Cerebellar nuclear complex (tissue), 1 donor: ENCODE results near the gene PLXNB1.
"Not testable (repeated sequence)": the region's sequence is repeated elsewhere in the genome, so short reads cannot be mapped to it uniquely, and the experiment has no call there.

Experiments
- DNase-seq, 2 experiments: peaks; one replicate each; lab custom pipeline; 2025; lab: John Stamatoyannopoulos, UW

PLXNB1 gene

DNA sequence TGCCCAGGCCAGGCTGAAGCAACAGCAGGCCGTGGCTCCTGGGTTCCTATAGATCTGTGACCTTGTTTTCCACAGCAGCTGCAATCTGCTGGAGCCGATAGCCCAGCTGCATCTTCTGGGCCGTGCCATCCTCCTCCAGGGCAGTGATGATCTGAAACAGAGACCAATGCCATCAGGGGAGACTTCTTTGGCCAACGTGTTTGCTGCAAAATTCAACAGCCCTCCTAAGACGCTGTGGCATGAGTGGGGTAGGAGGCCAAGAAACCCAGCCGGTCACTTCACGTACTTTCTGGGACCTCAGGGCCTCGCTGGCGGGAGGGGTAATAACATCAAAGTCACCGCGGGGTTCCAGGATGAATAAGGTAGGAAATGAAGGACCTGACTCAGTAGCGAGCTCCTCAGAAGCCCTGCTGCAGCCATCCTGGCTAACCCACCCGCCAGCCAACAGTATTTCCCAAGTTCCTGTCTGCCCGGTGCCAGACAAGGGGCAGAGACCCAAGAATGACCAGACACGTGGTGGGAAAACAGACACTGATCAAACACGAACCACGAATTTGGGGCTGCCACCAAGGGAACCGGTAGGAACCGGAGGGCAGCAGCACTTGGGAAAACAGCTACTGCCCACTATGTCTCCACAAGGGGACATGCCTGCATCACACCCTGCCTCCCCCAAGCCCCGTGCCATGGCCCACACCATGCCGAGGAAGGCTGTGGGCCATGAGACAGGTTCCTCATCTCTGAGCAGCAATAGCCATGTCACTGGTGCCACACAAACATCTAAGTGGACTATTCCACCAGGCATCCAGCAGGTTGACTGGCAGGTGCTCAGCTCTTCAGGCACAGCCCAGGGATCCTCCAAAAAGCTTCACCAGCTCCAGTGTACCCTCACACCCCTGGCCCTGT, 25.2 kb downstream of the PLXNB1 start:
- no peak for DNase-seq

DNA sequence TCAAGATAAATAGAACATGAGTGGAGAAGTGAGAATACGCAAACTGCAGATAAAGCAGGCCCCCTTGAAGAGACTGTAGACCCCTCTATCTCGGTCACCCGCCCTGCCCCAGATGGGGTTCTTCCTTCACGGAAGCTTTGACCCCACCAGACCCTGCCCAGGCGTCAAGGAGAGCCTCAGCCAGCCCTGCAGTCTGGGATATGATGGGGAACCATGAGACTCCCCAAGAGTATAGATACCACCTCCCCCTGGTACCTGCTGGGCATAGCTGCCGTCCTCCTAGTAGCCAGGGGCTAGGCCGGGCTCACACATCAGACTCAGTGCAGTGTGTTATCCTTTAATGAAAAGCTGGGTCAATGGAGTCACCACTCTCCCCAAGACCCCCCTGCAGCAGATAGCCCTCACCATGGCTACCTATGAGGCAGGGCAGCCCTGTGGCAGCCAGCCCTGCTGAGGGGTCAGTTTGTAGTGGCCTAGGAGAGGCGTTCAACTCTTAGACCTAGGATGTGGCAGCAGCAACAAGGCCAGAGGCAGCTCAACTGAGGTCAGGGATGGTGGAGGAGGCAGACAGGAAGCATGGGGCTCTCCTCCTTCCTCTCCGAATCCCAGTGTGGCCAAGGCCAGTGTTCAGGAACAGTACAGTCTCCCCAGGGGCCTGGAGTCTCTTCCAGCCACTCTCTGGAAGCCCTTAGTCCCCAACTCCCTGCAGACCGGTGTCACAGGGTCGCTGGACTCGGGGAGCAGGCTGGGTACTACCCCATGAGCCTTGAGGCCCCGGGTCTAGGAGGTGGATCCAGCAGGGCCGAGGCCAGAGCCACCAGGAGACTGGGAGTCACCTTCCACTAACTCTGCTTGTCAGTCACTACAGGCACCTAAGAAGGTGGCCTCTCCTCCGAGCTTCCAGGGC, 26.1 kb downstream of the PLXNB1 start:
- no peak for DNase-seq

DNA sequence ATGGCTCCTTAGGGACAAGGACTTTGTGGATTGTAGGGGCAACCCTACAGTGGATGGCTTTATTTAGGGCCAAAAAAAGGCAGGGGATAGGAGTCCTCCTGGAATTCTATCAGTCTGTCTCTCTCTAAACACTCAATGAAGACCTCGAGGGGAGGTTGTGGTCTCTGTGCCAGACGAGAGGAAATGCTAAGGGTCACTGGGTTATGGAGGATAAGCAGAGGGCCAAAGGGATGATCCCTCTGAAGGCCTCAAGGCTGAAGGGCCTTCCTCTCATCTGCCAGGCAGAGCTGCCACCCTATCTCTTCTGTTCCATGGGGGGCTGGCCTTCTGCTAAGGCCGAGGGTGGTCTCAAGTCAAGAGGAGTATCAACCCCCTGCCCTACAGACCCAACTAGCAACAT, 27.0 kb downstream of the PLXNB1 start:
- no peak for DNase-seq

DNA sequence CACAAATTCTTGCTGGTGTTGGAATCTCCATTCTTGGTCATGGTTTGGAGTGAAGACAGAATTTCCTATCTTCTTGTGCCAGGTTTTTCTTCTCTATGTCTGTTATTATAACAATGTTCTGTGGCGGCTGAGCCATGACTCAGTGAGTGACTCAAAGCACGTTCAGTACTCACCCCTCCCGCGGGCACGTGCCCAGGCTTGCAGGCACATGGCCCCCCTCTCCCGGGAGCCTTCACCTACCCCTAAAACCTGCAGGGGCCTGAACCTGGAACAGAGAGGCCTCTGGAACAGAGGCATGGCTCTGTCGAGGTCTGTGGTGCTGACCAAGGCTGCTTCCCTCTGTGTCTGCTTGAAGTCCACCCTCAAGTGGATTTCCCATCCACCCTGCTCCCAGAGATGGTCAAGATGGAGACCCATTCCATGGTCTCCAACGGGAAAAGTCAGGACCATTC, 27.6 kb downstream of the PLXNB1 start:
- no peak for DNase-seq

DNA sequence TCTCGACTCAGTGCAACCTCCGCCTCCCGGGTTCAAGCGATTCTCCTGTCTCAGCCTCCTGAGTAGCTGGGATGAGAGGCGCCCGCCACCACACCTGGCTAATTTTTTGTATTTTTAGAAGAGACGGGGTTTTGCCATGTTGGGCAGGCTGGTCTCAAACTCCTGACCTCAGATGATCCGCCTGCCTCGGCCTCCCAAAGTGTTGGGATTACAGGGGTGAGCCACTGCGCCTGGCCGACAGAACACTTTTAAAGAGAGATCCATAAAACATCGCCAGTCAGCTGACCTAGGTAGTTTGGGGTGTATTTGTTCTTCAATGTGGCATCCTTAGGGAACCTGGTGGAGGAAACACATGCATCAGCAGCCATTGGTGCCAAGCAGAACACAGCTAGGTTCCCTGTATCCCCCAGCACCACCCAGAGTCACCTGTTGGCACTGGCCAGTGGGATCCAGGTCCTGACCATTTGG, 28.4 kb downstream of the PLXNB1 start:
- DNase-seq: not testable (repeated sequence)

DNA sequence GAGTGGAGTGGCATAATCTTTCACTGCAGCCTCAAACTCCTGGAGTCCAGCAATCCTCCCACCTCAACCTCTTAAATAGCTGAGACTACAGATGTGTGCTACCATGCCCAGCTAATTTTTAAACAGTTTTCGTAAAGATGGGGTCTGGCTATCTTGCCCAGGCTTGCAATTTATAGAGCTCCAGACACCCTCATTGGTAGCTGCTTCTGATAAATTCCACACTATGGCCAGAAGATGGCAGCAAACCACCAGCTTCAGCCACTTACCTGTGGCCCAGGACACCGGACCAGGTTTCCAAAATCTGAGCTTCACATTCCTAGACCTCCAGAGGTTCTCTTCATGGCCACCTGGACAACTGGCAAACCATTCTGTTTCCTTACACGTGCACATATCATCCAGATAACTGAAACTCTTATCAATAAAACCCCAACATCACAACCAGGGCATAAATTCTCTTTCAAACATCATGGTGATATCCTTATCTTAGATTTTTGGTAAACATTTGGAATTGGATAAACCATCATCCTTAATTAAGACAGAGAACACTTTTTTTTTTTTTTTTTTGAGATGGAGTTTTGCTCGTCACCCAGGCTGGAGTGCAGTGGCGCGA, 29.0 kb downstream of the PLXNB1 start:
- DNase-seq: peak in 1 of 2 experiments; percentile 59

DNA sequence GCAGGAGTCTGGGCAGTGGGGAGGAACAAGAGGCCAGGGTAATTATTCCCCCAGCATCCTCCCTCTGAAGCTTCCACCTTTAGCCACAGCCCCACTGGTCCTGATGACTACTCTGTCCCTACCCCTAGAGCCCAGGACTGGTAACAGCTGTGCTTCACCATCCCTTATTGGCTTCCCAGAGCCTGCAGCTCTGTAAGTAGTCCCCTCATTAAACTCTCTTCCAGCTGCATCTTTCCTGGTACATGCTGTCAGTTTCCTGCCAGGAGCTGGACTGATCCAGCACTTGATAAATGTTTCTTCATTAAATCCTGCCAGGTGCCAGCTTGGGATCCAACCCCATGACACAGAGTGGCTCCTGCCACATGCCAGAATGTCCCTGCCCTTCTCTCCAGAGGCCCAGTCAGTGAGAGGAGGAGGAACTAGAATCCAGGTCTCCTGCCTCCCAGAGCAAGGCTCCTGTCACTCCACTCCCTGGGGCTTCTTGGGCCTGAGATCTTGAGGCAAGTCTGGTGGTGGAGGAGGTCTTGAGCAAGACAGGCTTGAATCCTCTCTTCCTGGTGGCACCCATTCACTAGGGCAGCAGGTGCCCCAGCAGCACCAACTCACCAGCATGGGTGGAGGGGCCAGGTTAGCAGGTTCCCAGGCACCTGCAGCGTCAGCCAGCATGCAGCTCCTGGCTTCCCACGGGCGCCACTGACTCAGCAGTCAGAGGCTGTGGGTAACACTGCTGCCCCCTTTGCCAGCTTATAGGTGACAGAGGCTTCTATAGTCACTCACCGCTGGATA, 30.3 kb downstream of the PLXNB1 start:
- no peak for DNase-seq

DNA sequence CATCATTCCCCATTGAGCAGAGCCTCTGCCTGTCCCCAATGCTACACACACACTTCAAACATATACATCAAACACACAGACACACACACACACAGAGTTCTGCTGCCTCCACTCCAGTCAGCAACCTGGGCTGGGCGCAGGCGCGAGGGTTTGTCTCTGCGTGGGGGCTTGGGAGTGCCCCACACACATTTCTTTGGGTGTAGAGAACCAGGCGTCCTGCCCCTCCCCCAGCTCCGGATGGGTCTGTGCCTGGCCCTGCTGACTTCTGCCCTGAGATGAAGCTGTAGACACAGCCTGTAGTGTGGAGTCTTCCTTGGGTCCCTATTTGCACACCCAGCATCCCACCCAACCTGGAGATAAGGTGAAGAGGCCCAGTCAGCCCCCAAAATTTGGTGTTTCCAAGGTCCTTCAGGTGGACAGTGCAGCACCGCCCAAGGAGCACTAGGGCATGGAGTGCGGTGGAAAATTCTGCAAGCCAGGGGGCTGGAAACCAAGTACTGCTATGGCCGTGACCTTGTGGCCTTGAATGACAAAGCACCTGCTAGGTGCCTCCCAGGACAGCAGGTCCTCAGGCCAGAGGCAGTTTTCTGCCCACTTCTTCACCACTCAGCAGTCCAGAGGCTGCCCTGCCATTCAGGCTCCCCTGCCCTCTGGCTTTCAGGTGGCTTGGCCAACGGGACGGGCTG, 31.0 kb downstream of the PLXNB1 start:
- no peak for DNase-seq

DNA sequence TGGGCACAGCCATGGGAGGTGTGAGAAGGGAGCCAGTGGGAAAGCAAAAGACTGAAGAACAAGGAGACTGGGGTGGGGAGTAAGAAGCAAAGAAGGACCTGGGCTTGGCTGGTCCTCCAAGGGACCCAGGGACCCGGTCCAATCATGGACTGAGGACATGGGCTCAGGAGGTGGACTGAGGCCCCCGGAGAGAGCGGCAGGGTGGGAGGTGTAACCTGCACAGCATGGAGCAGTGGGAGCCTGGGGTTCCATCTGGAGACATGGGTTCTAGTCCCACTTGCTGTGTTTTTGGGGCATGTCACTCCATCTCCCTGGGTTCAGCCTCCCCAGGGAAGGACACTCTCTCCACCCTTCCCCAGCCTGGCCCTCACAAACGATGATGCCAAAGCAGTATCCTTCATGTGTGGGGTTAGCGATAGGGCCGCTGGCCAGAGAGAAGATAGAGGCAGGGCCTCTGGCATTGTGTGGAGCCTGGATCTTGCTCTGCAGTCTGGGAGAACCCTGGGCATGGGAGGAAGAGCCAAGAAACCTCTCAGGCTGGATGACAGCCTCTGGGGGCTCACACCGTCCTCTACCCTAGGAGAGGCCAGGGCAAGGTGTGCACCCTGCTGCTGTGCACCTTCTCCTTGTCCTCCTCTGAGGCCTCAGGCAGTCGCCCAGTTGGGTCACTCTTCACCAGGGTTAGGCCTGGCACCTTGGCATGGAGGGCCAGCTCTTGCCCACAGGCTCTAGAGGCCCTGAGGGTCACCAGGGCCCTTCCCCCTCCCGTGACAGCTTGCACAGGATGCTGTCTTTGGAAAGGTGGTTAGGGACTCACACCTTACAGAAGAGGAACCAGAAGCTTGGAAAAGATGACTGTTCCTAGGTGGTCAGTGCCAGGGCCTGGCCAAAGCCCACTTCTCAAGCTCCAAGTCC, 31.9 kb downstream of the PLXNB1 start:
- DNase-seq: no peak

DNA sequence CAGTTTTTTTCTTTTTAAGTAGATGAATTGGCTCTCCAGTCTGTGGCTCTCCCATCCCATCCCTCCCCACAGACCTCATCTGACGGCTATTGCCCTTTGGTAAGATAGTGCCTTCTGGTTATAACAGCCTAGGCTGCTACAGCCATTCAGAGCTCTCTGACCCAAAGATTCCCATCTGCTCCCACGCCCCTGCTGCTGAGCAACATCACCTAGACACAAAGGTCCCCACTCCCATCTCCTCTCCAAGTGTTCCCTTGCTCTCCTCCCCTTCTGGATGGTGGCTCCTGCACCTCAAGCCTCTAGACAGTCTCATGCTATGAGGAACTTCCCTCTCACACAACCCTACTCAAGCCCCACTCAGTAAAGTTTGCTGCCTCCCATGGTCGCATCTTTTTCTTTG, 34.2 kb downstream of the PLXNB1 start:
- DNase-seq: no peak

DNA sequence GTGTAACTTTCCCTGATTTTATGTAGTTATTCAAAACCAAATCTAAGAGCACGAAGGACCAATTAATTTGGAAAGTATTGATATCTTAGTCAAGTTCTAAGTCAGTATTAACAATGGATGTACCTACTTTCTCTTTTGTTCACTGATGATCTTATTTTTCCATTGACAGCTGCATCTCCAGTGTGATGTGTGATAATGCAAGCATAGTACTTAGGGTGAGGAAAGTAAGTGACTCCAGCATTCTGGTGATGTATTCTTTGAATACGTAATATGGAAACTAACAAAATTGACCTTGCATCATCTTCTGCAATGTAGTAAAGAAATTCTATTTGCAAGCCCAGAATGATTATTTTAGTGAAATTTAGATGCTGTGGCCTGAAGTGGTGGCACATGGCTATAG, 35.5 kb downstream of the PLXNB1 start:
- no peak for DNase-seq

DNA sequence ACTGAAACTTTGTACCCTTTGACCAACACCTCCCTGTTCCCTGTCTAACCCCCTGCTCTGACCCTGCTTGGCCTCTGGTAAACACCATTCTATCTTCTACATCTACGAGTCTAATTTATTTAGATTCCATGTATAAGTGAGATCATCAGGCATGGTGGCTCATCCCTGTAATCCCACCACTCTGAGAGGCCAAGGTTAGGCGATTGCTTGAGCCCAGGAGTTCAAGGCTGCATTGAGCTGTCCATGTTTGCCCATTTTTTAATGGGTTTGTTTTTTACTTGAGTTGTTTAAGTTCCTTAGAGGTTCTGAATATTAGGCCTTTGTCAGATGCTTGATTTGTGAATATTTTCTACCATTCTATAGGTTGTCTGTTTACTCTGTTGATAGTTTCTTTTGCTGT, 40.9 kb downstream of the PLXNB1 start:
- no peak for DNase-seq

DNA sequence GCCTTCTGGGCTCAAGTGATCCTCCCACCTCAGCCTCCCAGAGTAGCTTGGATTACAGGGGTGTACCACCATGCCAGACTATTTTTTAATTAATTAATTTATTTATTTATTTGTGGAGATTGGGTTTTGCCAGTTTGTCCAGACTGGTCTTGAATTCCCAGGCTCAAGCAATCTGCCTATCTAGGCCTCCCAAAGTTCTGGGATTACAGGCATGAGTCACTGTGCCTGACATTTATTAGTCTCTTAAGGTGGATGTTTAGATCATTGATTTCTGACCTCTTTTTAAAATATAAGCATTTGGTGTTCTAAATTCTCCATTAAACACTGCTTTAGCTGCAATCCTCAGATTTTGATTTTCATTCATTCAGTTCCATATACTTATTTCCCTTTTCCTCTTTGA, 42.3 kb downstream of the PLXNB1 start:
- DNase-seq: no peak

DNA sequence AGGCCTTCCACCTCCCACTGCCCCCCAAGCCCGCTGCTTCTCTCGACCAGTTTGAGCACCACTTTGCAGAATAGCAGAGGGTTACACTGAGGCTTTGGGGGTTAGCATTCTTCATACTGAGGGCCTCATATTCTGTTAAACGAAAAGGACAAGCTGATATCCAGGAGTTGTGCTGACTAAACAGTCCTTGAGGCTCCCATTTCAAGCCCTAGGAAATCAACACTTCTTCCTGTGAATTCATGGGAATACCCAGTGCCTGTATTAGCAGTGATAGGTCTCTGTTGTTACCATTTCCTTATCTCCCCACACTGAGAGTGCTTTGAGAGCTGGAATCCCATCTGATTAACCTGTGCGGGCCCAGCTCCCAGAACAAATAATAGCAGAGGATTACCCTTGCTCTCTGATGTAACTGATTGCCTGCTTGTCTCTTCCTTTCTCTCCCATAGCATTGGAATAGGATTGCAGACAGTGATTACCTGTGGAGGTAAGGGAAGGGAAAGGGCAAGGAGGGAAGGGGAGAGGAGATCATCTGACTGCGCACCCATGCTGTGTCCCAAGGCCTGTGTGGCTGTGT, 56.9 kb downstream of the PLXNB1 start:
- no peak for DNase-seq

DNA sequence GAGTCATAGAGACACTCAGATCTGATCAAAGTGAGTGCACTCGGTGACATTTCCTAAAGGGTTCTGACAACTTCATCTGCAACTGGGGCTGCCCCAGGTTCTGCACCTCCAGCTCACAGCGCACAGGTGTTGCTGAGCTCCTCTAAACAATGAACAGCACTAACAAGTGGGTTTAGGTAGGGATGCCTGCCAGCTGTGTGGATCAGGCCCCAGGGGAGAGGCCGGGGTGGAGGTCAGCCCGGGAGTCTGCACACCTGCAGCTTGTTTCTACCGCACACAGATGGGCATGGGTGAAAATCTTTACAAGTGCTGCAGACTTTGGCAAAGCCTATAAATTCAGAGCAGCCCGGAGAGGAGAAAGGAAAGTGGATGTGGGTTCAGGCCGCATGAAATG, 57.5 kb downstream of the PLXNB1 start:
- no peak for DNase-seq

DNA sequence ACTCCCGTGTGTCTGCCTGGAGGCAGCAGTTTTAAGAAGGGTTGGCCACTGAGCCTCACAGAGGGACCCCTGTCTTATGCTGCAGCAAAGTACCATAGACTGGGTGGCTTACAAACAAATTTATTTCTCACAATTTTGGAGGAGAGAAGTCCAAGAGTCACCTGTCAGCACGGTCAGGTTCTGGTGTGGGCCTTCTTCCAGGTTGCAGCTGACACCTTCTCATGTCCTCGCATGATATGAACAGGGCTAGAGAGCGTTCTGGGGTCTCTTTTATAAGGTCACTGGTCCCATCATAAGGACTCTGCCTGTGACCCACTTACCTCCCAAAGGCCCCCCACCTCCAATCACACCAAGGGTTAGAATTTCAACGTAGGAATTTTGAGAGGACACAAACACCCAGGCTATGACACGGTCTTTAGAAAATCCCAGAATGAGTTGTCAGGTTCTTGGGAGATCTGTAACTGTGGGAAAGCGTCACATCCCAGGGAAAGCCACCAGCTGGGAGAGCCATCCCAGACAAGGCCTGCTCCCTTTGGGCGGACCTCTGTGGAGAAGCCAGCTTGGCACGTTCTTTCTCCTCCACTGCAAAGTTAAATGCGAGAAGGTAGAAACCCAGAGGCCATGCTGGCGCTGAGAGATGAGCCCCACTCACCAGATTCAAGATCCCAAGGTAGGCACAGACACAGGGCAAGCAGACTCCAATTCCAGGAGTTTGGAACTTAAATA, 58.1 kb downstream of the PLXNB1 start, which contains the start of gene FBXW12:
TSS of gene FBXW12 (plus strand) at position 569 of the 726 bp plus-strand sequence. CDS start 549 bp downstream, outside the sequence.
- no peak for DNase-seq

DNA sequence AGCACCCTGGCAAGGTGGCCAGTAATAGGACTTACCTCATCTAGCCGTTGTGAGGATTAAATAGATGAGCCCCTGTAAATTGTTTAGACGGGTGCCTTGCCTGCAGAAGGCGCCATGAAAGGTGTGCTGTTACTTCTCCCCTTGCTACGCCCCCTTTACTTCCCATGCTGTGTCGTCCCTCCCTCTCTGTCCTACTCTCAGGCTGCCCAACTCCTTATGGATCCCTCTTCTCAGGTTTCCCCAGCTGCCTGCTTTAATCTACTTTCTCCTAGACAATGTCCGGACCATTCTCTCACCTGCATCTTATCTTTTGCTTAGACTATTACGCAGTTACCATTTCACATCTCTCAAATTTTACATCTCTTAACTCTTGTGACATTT, 59.6 kb downstream of the PLXNB1 start:
- DNase-seq: no peak

DNA sequence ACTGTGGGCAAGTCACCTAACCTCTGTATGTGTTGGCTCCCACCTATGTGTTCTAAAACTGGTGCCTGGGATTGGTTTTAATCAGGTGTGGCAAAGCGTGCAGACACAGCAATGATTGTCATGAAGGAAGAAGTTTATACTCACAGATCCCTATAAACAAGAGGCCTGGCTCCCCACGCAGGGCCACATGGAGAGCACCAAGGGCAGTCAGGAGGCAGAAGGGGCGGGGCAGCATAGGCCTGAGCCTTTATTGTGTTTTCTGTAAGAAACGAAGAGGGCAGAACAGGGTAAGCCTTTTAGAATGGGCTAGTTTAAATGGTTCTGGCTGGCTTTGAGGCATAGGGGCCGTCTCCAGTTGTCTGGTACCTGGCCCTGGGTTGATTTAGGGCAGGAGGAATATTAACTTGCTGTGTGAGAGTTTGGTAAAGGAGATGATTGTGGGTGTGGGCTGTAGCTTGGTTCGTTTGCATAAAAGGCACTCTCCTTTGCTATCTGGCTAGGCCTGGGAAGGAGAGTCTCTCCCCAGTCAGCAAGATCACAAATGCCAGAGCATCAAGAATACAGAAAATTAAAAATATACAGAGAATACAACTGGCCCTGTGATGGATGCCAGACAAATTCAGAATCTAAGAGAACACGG, 60.1 kb downstream of the PLXNB1 start:
- DNase-seq: no peak
